Femur (tissue), 1 donor: Measurements from ENCODE around the gene CDKN2B.

Source experiments
- DNase-seq: peaks from one replicate; pipeline ENCODE4 v3.0.0-alpha.2; 2017

Gene CDKN2B

GRCh38 chr9:21993893-21994555, 15.1 kb downstream of the CDKN2B start, which contains the start of gene CDKN2A:
Gene CDKN2A, minus strand, starts transcription at chr9:21994392.
- no peak for DNase-seq

DNA sequence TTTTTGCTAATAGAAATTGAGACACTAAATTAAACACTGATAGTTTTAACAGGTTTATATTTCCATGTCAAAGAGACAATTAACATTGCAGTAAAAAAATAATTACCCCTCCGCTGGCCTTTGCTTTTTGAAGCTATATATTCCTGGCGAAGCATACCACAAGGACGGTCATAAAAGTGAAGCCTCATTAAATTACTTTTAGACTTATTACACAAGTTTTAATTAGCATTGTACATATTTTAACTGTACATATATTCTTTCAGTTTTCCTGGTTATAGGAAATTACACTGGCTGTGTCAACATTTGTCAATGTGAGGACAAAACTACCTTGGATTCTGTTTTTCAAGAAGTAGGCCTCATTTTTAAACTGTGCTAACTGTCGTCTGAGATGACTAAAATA, 16.1 kb downstream of the CDKN2B start:
- DNase-seq = no peak

GRCh38 chr9:21991072-21991959, 17.8 kb downstream of the CDKN2B start:
- no peak for DNase-seq

DNA sequence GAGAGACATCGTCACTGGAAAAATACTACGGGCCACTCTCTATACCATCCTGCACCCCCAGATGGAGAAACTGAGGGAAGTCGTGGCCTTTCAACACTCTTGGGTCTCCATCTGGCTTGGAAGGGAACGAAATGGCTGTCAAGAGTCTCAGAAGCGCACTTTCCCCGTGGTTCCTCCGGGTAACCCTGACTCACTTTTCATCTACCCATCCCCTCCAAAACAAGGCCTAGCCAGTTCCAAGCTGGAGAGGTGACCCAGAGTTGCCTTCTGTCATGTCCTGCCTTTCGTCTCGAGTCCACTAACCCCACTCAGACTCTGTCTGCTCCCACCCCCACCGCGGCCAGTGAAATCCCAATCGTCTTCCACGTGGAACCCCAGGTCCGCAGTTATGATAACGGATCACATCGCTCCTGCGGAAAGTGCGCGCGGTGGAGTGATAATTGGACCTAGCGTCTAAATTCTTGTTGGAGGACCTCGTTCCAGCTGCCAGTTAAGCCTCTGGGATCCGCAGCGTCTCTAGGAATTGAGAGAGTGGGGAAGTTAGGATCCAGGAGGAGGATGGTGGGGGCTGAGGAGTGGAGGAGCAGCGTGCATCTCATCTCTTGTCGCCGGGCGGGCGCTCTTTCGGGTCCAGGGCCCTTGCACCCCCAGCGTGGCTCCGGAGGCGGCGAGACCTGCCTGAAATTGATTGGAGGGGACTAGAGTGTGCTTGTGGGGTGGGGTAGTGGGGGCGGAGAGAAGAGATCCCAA, 19.5 kb downstream of the CDKN2B start:
- DNase-seq = no peak

DNA sequence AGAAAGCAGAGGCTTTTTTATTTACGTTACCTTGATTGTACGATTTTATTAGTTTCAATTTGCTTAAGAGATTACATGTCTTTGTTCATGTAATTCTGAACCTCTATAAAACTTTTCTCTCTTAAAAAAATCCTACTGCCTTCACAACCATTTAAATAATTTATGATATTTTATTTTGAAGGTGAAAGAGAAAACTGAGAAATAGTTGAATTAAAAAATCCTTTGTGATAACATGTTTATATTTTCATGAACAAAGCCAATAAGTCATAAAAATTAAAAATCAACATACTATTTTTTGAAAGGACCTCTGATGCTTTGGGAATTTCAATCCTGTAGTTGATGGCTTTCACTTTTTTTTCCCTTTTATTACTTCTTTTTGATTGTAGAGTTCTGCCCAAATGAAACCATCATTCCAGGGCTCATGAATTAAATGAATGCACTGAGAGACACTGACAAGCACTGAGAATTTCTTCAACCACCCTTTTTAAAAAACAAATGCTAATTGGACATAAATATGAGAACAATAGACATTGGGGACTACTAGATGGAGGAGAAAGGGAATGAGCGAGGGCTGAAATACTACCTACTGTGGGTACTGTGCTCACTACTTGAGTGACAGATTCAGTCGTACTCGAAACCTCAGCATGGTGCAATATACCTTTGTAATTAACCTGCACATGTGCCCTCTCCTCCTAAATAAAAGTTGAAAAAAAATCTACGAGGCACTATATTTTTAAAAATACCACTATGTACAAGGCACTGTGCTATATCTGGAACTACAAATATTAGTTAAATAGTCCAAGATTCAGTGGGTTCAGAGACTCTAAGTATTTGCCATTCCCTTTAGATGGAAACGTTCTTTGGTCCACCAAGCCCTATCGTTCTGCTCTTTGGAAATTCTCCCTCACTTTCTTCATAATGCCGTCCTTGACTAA, 20.8 kb downstream of the CDKN2B start:
- no peak for DNase-seq

DNA sequence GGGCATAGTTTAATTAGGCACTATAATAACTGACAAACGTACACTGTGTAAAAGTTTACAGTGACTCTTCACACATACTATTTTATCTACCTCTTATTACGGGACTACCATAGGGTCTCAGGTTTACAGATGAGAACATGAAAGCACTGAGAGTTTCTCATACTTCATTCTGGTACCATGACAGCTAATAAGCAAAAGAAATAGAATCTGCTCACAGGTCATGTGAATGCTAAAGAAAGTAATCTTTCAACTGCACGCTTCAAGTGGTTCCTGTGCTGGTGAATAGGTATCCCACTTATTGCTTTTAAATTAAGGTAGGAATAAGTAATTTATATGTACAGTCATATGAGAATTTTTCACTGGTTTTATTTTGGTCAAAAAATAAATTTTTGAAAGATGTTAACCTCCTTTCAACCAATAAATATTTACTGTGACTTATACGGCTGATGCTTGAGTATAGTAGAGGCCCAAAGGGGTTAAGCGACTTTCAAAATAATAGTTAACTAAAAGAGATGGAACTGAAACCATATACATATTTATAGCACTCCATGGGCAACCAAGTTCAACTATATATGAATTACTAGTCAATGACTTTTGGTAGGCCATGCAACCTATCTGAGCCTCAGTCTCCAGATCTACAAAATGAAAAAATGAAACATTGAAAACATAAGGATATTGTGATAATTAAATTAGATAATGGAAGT, 23.0 kb downstream of the CDKN2B start:
- no peak for DNase-seq

DNA sequence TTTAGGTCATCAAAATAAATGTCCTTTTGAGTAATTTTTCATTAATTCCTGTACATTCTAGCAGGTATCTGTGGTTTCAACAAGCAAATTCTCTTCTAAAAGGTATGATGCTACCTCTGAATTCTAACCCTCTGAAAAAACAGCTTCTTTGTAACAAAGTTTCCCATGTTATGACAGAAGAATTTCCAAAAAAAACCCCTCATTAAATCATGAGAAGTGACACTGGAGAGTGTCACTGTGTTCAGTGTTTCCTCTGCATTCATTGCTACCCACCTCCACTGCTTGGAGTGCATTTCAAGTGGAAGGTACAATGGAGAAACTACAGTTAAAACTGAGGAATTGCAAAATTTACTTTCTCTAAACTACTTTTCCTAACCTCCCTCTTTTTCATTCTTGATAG, 25.0 kb downstream of the CDKN2B start:
- no peak for DNase-seq

DNA sequence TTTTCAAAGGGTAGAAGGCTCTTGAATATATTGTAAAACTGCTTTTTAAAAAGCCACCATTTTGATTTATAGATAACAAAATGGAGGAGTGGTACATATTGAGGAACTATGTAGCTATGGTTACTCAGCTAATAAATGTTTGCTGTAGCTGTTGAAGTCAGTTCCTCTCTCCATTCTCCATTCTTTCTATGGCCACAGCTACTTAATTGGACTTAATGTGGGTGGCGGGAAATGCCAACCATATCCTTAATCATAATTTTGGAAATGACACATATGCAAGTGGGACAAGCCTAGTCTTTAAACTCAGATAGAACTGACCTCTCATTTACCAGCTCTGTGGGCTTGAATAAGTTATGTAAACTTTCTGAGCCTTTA, 25.6 kb downstream of the CDKN2B start:
- DNase-seq = no peak

DNA sequence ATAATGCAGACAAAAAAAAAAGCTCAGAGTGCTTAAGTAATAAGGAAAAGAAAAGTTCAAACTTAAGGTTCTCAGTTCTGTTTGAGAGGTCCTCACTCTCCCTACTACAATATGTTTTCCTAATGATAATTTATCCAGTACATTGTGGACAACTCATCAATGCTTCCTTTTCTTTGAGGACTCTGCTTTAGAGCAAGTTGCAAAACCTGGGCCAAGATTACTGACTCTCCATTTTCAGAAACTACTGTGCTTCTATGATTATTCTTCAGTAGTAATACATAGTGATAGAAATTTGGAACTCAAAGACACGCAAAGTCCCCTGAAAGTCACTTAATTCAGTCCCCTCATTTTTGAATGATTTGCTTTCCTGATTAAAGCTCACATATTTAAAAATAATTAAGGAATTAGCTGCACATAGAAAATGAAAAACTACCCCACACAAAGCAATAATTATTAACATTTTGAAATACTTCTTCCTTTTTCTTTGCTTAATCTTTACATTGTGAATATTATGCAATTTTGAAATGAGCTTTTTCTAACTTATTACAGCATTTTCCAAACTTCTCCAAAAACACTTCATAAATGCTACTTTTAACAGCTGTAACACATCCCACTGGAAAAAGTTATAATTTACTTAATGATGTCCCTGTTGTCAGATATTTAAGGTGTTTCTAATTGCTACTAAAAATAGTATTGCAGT, 26.1 kb downstream of the CDKN2B start:
- no peak for DNase-seq

DNA sequence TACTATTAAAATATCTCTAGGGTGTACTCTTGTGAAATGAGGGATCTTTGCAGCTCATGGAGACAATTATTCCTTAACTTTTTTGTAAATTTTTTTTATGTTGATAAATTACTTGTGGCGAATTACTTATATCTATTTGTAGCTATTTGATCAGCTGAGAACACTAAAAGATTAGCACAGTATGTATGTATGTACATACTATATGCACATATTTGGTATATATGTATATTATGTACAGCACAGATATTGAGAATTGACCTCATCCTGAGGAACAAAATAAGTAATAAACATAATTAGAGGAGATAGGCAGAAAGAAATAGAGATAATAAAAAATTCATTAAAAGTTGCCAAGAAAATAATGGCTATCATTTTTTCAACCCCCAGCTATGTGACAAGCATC, 26.7 kb downstream of the CDKN2B start:
- DNase-seq = no peak

GRCh38 chr9:21976334-21976875, 32.7 kb downstream of the CDKN2B start:
- no peak for DNase-seq

GRCh38 chr9:21974722-21975409, 34.2 kb downstream of the CDKN2B start:
- no peak for DNase-seq

GRCh38 chr9:21974343-21974721, 34.8 kb downstream of the CDKN2B start:
- DNase-seq = no peak

GRCh38 chr9:21972361-21972760, 36.7 kb downstream of the CDKN2B start:
- DNase-seq = no peak

DNA sequence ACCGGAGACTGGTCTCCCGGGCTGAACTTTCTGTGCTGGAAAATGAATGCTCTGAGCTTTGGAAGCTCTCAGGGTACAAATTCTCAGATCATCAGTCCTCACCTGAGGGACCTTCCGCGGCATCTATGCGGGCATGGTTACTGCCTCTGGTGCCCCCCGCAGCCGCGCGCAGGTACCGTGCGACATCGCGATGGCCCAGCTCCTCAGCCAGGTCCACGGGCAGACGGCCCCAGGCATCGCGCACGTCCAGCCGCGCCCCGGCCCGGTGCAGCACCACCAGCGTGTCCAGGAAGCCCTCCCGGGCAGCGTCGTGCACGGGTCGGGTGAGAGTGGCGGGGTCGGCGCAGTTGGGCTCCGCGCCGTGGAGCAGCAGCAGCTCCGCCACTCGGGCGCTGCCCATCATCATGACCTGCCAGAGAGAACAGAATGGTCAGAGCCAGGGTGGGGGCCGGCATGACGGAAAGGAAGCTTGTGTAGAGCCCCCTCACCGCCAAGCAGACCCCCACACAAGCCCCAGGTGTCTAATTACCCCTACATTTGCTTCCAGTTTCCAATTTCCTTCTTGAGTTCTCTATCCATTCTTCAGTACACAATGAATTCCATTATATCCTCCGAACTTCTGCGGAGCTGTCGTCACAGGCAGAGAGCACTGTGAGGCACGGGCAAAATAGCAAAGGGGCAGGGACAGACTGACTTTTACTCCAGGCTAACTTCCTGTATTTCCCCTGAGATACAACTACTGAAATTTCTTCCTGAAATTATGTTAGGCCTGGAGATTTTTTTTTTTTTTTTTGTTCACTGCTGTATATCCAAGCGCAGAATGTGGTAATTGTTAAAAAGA, 38.1 kb downstream of the CDKN2B start:
- DNase-seq = no peak

- DNase-seq = no peak
Observed at GRCh38 chr9:21969951-21970799, 38.9 kb downstream of the CDKN2B start.

GRCh38 chr9:21969011-21969940, 39.8 kb downstream of the CDKN2B start:
- no peak for DNase-seq
